OCI-LY3 (cell line): ENCODE measurements around the gene CEACAM4.

Experiments used
- H2AFZ ChIP-seq: fragments of 200-600, 300-600 bp; shearing (Covaris generic); 2 replicates; pipeline ENCODE4 v1.6.0; 2014; ENCODE audit warnings: antibody characterized with exemption, low read depth, low read length
- H3K27ac ChIP-seq: fragments of 200-600, 300-600 bp; sonication (generic); 2 replicates; pipeline ENCODE4 v1.5.1; 2014; ENCODE audit warnings: mild to moderate bottlenecking, low read length, moderate library complexity, mixed read lengths
- H3K27me3 ChIP-seq: fragments of 200-600, 300-600 bp; sonication (generic); 2 replicates; pipeline ENCODE4 v1.6.1; 2014; ENCODE audit warnings: low read depth, low read length, mixed read lengths
- H3K36me3 ChIP-seq: fragments of 200-600, 300-600 bp; sonication (generic); replicated peaks from 2 replicates; pipeline ENCODE3; 2014; ENCODE audit warnings: low read depth, low read length, mixed read lengths
- H3K4me1 ChIP-seq: fragments of 300-600, 200-600 bp; sonication (generic); 2 replicates; pipeline ENCODE4 v1.6.1; 2014; ENCODE audit warnings: low read length, mixed read lengths
- H3K4me2 ChIP-seq: fragments of 200-600, 300-600 bp; sonication (generic); 2 replicates; pipeline ENCODE4 v1.6.1; 2014; ENCODE audit warnings: low read length, mixed read lengths
- H3K4me3 ChIP-seq: fragments of 300-600, 200-600 bp; sonication (generic); 2 replicates; pipeline ENCODE4 v1.5.1; 2014; ENCODE audit warnings: antibody characterized with exemption, mild to moderate bottlenecking, low read length, moderate library complexity
- H3K79me2 ChIP-seq: fragments of 300-600, 200-600 bp; shearing (Covaris generic); 2 replicates; pipeline ENCODE4 v1.6.1; 2014; ENCODE audit warnings: mild to moderate bottlenecking, low read length, mixed read lengths
- H3K9ac ChIP-seq: fragments of 300-600, 200-600 bp; shearing (Covaris generic); 2 replicates; pipeline ENCODE4 v1.6.0; 2014; ENCODE audit warnings: mild to moderate bottlenecking, low read length, moderate library complexity
- H3K9me3 ChIP-seq: fragments of 200-600, 300-600 bp; shearing (Covaris generic); 2 replicates; pipeline ENCODE4 v1.6.1; 2014; ENCODE audit warnings: low read length, mixed read lengths; ENCODE audit not compliant: insufficient read depth
- H4K20me1 ChIP-seq: fragments of 200-600, 300-600 bp; sonication (generic); 2 replicates; pipeline ENCODE4 v1.6.1; 2016; ENCODE audit warnings: low read length, mixed read lengths; ENCODE audit not compliant: insufficient read depth
- EZH2phosphoT487 ChIP-seq: fragments of 200-600 bp; shearing (Covaris generic); IDR thresholded peaks from 2 replicates; pipeline ENCODE4 v1.6.1; 2018; ENCODE audit warnings: antibody characterized with exemption, mixed run types, low read depth
- TF ChIP-seq, protein P1 (sequence below): fragments of 200-600, 300-600 bp; sonication (generic); IDR thresholded peaks from 2 replicates; pipeline ENCODE4 v1.5.1; 2014; ENCODE audit warnings: antibody characterized with exemption, low read length, low read depth

The CEACAM4 gene

DNA sequence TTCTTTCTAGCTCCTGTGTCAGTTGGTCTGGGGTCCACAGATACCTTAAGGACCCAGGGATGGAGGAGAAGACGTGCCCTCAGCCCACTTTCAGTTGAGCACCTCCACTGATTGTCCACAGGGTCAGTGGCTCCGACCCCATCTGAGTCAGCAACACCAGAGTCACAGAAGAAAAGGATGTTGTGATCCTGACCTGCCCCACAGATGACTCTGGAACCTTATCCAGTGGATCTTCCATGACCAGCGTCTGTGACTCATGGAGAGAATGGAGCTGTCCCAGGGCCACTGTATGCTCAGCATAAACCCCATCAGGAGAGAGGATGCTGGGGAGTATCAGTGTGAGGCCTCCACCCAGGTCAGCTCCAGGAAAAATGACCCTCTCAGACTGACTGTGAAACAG lies 22.0 kb downstream of the CEACAM4 start:
- Histone ChIP-seq H3K27ac (no peak overlapping the region), H3K4me1 (no peaks in the 10 kb centered on the region), H3K79me2 (no peaks in the 10 kb centered on the region), H3K36me3 (no peaks in the 10 kb centered on the region), H4K20me1 (no peaks in the 10 kb centered on the region), H3K4me3 (no peak overlapping the region), H2AFZ (no peak overlapping the region), H3K4me2 (no peak overlapping the region), H3K9ac (no peak overlapping the region), H3K27me3 (peaks cover 84% of the 10 kb centered on the region), H3K9me3 (no peaks in the 10 kb centered on the region)
- TF ChIP-seq, protein P1, sequence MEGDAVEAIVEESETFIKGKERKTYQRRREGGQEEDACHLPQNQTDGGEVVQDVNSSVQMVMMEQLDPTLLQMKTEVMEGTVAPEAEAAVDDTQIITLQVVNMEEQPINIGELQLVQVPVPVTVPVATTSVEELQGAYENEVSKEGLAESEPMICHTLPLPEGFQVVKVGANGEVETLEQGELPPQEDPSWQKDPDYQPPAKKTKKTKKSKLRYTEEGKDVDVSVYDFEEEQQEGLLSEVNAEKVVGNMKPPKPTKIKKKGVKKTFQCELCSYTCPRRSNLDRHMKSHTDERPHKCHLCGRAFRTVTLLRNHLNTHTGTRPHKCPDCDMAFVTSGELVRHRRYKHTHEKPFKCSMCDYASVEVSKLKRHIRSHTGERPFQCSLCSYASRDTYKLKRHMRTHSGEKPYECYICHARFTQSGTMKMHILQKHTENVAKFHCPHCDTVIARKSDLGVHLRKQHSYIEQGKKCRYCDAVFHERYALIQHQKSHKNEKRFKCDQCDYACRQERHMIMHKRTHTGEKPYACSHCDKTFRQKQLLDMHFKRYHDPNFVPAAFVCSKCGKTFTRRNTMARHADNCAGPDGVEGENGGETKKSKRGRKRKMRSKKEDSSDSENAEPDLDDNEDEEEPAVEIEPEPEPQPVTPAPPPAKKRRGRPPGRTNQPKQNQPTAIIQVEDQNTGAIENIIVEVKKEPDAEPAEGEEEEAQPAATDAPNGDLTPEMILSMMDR = no peak
- no peak for TF ChIP-seq EZH2phosphoT487

DNA sequence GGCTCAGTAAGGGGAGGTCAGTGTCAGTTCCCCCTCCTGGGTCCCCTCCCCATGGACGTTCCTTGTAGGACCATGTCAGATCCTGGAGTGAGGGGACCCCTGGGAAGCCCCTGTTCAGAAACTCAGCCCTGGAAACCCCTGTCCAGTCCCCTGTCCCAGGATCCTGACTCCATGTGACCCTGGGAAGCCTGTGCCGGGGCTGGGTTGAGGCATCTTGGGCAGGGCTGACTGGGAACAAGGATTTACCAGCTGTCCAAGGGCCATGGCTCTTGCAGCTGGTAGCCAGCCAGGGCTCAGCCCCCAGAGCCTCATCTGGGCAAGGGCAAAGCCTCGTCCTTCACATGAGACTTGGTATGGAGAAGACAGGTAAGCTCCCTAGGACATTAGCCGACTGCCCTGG lies 25.1 kb downstream of the CEACAM4 start:
- Histone ChIP-seq H3K4me3 (no peak overlapping the region), H3K36me3 (no peaks in the 10 kb centered on the region)

DNA sequence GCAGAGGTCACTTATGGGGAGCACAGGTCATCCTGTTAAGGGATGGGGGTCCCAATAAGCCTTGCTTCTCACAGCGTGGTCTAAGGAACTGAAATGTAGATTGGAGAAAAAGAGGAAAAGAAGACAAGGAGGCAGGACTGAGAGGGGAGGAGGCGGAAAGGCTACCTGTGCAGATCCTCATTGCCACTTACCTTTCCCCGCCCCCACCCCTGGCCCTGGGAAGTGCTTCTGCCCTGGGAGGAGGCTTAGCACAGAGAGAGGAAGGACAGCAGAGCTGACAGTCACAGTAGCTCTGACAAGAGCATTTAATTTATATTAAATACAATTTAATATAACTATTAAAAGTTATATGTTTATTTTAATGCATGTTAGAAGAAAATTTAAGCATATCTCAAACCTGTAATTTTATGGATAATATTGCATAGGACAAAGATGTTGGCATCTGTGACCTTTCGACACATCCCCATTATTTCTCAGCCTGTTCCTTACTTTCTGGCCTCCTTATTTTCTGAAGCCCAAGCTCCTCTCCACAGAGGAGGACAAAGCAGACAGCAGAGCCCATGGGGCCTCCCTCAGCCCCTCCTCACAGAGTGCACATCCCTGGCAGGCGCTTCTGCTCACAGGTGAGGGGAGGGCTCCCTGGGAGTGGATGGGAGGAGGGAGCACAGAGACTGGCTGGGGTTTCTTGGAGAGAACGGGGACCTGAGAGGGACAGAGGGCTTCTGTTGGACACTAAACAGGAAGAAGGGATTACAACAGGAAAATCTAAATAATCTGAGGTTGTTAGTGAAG lies 27.5 kb downstream of the CEACAM4 start:
- no peaks in the 10 kb centered on the region for H3K9me3 ChIP-seq
- H3K79me2 ChIP-seq = no peaks in the 10 kb centered on the region
- no peaks in the 10 kb centered on the region for H3K36me3 ChIP-seq
- H3K4me3 ChIP-seq = no peak overlapping the region
- peaks cover 67% of the 10 kb centered on the region for H3K27me3 ChIP-seq
- H4K20me1 ChIP-seq = no peaks in the 10 kb centered on the region
- H3K27ac ChIP-seq = no peak overlapping the region
- H3K9ac ChIP-seq = no peak overlapping the region
- H2AFZ ChIP-seq = no peak overlapping the region
- no peak for TF ChIP-seq EZH2phosphoT487
- TF ChIP-seq, protein P1 = no peak
- no peak overlapping the region for H3K4me2 ChIP-seq
- H3K4me1 ChIP-seq = peaks cover 6% of the 10 kb centered on the region; the same call in 1 of the 2 replicates

More for the DNA sequence above, 25.1 kb downstream of the CEACAM4 start:
- Histone ChIP-seq H3K4me2 (no peak overlapping the region), H3K79me2 (no peaks in the 10 kb centered on the region), H3K9me3 (no peaks in the 10 kb centered on the region), H2AFZ (no peak overlapping the region), H4K20me1 (no peaks in the 10 kb centered on the region), H3K27ac (no peak overlapping the region), H3K27me3 (peaks cover 75% of the 10 kb centered on the region), H3K4me1 (peaks cover 2% of the 10 kb centered on the region; the same call in 1 of the 2 replicates), H3K9ac (no peak overlapping the region)
- TF ChIP-seq, protein P1 = no peak
- TF ChIP-seq EZH2phosphoT487 = no peak

DNA sequence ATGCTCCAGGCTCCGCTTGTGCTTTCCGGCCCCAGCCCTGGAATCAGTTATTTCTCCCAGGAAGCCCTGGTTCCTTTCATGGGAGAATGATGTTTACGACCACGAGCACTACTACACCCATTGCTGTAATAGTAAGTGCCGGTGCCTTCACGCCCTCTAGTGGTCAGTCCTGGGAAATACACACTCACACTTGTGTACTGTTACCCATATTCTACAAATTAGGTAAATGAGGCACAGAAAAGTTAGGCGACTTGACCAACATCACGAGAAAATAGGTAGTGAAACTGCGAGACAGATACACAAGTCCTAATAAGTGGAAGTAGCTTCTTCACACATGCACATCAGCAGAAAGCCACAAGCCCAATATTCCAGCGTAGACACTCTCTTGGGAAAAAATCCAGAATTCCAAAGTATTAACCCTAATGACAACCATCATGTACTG lies 29.3 kb downstream of the CEACAM4 start:
- Histone ChIP-seq H4K20me1 (no peaks in the 10 kb centered on the region), H3K9ac (no peak overlapping the region), H3K79me2 (no peaks in the 10 kb centered on the region), H3K27ac (no peak overlapping the region), H3K4me1 (peaks cover 6% of the 10 kb centered on the region; the same call in 1 of the 2 replicates), H3K27me3 (peaks cover 65% of the 10 kb centered on the region), H3K4me3 (peak overlapping the region; percentile 40; the same call in 1 of the 2 replicates), H3K4me2 (peak overlapping the region; percentile 60), H3K36me3 (no peaks in the 10 kb centered on the region), H3K9me3 (no peaks in the 10 kb centered on the region), H2AFZ (no peak overlapping the region)
- no peak for TF ChIP-seq EZH2phosphoT487
- TF ChIP-seq, protein P1 = peak; percentile 99
